ENCODE measurements around the gene AJAP1. TPM values are rescaled to one million over a fixed set of nuclear protein-coding genes. Genes with fewer than 3 reads are reported as not detected.

The AJAP1 gene
- total RNA-seq, 2 donors from 2014 or later, result 0.41 to 0.49 TPM

DNA sequence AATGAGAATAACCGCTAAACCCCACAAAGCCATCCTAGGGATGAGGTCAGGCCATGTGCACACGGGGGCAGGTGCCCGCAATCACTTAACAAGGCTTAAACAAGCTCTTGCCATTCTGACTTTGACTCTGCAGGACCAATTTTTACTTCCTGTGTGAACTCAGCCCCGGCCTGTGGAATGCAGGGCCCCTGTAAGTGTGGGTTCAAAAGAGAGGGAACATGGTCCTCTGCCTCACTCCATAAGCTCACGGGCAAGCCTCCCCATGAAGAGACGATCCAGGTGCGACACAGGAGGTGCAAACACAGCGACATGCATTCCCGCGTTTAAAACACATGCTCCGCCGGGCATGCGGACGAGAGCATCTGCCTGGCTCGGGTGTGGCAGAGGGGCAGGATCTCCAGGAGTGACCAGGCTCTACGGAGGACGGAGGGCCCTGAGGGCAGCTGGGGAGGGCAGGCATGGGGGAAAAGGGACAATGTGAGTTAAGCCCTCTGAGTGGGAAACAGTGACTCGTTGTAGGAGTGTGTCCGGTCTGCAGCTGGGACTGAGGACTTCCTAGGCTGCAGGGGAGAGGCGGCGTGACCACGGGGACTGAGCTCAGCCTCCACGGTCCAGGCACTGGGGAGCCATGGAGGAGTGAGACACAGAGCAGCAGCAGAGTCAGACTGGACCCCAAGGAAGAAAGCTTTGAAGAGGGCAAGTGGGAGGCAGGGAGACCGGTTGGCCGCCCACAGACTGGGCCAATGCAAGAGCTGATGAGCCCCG lies 40.6 kb upstream of the AJAP1 start:
- ATAC-seq (ENCODE audit: insufficient number of reproducible peaks, low FRiP score, low read depth) (no peak), DNase-seq (ENCODE audit: low spot score) (no peak)
- no peak overlapping the region for H3K27ac ChIP-seq
- no peaks in the 10 kb centered on the region for H3K9me3 ChIP-seq
- H3K27me3 ChIP-seq (replicated peaks; ENCODE audit: insufficient read depth), result no peaks in the 10 kb centered on the region
- no peaks in the 10 kb centered on the region for H3K4me1 ChIP-seq (ENCODE audit: control insufficient read depth in 1 of 2, low read depth in 2 of 2)
- H3K4me3 ChIP-seq, result no peak overlapping the region
- TF ChIP-seq, protein P1, sequence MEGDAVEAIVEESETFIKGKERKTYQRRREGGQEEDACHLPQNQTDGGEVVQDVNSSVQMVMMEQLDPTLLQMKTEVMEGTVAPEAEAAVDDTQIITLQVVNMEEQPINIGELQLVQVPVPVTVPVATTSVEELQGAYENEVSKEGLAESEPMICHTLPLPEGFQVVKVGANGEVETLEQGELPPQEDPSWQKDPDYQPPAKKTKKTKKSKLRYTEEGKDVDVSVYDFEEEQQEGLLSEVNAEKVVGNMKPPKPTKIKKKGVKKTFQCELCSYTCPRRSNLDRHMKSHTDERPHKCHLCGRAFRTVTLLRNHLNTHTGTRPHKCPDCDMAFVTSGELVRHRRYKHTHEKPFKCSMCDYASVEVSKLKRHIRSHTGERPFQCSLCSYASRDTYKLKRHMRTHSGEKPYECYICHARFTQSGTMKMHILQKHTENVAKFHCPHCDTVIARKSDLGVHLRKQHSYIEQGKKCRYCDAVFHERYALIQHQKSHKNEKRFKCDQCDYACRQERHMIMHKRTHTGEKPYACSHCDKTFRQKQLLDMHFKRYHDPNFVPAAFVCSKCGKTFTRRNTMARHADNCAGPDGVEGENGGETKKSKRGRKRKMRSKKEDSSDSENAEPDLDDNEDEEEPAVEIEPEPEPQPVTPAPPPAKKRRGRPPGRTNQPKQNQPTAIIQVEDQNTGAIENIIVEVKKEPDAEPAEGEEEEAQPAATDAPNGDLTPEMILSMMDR (IDR thresholded peaks at IDR 0.05), result no peak
- H3K36me3 ChIP-seq, result no peaks in the 10 kb centered on the region

DNA sequence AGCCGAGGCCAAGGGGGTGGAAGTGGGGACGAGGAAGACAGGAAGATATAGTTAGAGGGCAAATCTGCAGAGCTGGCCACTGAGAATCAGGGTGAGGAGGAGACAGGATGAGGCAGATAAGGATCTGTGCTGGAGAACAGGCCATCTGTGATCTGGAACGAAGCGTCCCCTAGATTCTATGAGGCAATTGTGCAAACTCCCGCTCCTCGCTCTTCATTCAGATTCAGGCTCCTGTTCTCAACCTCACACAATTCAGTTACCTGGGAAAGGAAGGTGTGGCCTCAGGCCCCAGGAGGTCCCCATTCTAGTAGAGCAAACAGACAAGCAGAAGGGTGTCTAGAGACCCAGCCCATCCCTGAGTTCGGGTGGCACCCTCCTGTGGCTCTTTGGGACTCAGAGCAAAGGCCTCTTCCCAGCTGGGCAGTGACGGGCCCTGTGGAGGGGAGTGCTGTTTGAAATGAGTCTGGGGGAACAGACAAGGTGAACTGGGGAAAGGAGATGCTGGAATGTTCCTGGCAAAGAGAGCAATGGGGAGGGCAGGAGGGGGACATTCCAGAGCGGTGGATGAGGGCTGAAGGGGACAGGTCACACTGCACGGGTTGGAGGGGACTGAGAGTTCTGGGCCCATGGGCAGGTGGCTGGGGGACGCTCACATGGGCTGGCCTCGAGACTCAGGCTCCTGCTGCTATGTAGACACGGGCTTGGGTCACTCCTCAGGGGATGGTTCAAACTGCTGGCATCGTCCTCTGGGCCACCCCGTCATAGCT lies 39.9 kb upstream of the AJAP1 start:
- no peaks in the 10 kb centered on the region for H3K4me1 ChIP-seq (ENCODE audit: control insufficient read depth in 1 of 2, low read depth in 2 of 2)
- H3K27me3 ChIP-seq (replicated peaks; ENCODE audit: insufficient read depth), result no peaks in the 10 kb centered on the region
- no peaks in the 10 kb centered on the region for H3K36me3 ChIP-seq
- no peak for ATAC-seq (ENCODE audit: insufficient number of reproducible peaks, low FRiP score, low read depth)
- TF ChIP-seq, protein P1 (IDR thresholded peaks at IDR 0.05), result no peak
- no peak overlapping the region for H3K27ac ChIP-seq
- DNase-seq (ENCODE audit: low spot score), result no peak
- H3K4me3 ChIP-seq, result no peak overlapping the region
- no peaks in the 10 kb centered on the region for H3K9me3 ChIP-seq

DNA sequence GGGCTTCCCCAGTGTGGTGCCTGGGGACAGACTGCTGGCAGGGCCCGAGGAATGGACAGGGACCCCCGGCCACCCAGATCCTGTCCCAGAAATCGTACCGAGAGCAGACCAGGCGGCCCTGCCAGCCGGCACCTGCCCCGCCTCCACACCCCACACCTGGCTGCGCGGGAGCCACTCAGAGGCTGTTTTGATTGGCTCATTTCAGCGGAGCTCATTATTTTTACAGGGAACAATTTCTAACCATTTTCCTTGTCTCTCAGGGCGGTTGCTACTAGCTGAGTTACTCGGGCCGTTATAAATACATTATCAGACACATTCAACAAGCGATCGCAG lies 39.3 kb upstream of the AJAP1 start:
- no peak for DNase-seq (ENCODE audit: low spot score)
- no peak for ATAC-seq (ENCODE audit: insufficient number of reproducible peaks, low FRiP score, low read depth)
- TF ChIP-seq, protein P1 (IDR thresholded peaks at IDR 0.05), result no peak
- Histone ChIP-seq H3K4me1 (ENCODE audit: control insufficient read depth in 1 of 2, low read depth in 2 of 2) (no peaks in the 10 kb centered on the region), H3K27me3 (replicated peaks; ENCODE audit: insufficient read depth) (no peaks in the 10 kb centered on the region), H3K36me3 (no peaks in the 10 kb centered on the region), H3K4me3 (no peak overlapping the region), H3K9me3 (no peaks in the 10 kb centered on the region), H3K27ac (no peak overlapping the region)

DNA sequence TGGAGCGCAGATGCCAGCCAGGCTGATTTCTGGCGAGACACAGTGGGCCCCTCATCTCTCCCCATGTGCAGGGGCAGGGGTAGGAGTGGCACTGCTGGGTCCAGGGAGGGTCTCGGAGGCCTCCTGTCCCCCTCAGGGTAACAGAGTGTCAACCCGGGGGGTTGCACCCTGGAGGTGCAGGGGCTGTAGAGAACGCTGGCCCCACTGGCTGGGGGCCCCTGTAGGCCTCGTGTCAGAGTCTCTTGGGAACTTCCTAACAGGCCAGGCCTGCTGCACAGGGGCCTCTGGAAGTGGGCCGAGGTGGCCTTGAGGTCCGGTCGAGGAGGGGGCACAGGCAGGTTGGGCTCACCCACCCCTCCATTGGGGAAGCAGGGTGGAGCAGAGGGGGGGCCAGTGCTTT lies 38.9 kb upstream of the AJAP1 start:
- TF ChIP-seq, protein P1 (IDR thresholded peaks at IDR 0.05), result no peak
- H3K36me3 ChIP-seq, result no peaks in the 10 kb centered on the region
- H3K4me1 ChIP-seq (ENCODE audit: control insufficient read depth in 1 of 2, low read depth in 2 of 2), result no peaks in the 10 kb centered on the region
- no peaks in the 10 kb centered on the region for H3K9me3 ChIP-seq
- ATAC-seq (ENCODE audit: insufficient number of reproducible peaks, low FRiP score, low read depth), result no peak
- H3K4me3 ChIP-seq, result no peak overlapping the region
- H3K27me3 ChIP-seq (replicated peaks; ENCODE audit: insufficient read depth), result no peaks in the 10 kb centered on the region
- no peak overlapping the region for H3K27ac ChIP-seq
- no peak for DNase-seq (ENCODE audit: low spot score)

DNA sequence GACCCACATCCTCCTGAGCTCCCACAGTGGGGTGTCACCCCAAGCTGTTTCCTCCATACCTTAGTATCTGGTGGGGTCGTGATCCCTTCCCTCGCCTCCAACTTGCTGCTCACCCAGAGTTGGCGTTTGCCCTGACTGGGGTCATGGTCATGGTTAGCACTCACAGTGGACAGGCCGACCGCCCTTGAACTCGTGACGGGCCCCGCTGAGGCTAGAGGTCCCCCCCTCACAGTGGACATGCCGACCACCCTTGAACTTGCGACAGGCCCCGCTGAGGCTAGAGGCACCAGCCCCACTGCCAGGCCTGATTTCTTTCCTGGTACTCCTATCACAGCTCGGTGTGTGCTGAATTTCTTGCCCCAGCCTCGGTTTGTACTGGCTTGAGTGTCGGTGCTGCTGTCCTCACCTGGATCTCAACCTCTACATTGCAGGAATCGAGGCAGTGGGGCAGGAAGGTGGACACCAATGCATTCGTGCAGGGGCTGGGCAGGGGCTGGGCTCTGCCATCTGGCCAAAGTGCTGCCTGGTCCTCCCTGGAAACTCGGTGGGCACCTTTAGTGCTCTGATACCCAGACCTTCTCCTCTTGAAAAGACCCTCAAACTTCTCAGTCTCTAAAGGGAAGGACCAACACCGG lies 37.5 kb upstream of the AJAP1 start:
- Histone ChIP-seq H3K4me1 (ENCODE audit: control insufficient read depth in 1 of 2, low read depth in 2 of 2) (no peaks in the 10 kb centered on the region), H3K36me3 (no peaks in the 10 kb centered on the region), H3K27ac (no peak overlapping the region), H3K9me3 (no peaks in the 10 kb centered on the region), H3K27me3 (replicated peaks; ENCODE audit: insufficient read depth) (no peaks in the 10 kb centered on the region), H3K4me3 (no peak overlapping the region)
- no peak for DNase-seq (ENCODE audit: low spot score)
- ATAC-seq (ENCODE audit: insufficient number of reproducible peaks, low FRiP score, low read depth), result no peak
- TF ChIP-seq, protein P1 (IDR thresholded peaks at IDR 0.05), result no peak
